Esophagus squamous epithelium (tissue), 5 donors: ENCODE results near the gene PDGFC. TPM values are rescaled to one million over a fixed set of nuclear protein-coding genes. Genes with fewer than 3 reads are reported as not detected.

Experiments used
- DNase-seq: peaks from one replicate; lab custom pipeline; 2025; lab: John Stamatoyannopoulos, UW
- H3K27ac ChIP-seq, 4 donors: fragments of 200-600 bp; sonication (generic); one replicate each; pipeline ENCODE4 v1.5.1; 2016 to 2019; ENCODE audit warnings: mild to moderate bottlenecking in 1 of 4
- H3K27me3 ChIP-seq, 4 donors: fragments of 200-600 bp; sonication (generic); 1 replicate in 3 of 4; 2 replicates in 1 of 4; pipeline versions ENCODE4 v1.5.1 to v1.6.0; 2017 to 2021; ENCODE audit warnings: antibody characterized with exemption in 1 of 4
- H3K36me3 ChIP-seq, 3 donors: fragments of 200-600 bp; sonication (generic); one replicate each; pipeline ENCODE4 v1.5.1; 2016 to 2019
- H3K4me1 ChIP-seq, 3 donors: fragments of 200-600 bp; sonication (generic); one replicate each; pipeline ENCODE4 v1.5.1; 2017 to 2019
- H3K4me3 ChIP-seq, 4 donors: fragments of 200-600 bp; sonication (generic); 1 replicate in 3 of 4; 2 replicates in 1 of 4; pipeline ENCODE4 v1.5.1; 2016 to 2019; ENCODE audit warnings: mild to moderate bottlenecking in 2 of 4, moderate library complexity in 1 of 4
- H3K9me3 ChIP-seq, 3 donors: fragments of 200-600 bp; sonication (generic); one replicate each; pipeline ENCODE4 v1.5.1; 2016 to 2019
- POLR2A ChIP-seq, 4 donors: fragments of 450-650 bp; IDR thresholded peaks; one replicate each; pipeline ENCODE4 v1.6.1; 2017; ENCODE audit warnings: antibody characterized with exemption in 4 of 4, mild to moderate bottlenecking in 4 of 4, moderate library complexity in 3 of 4
- WGBS, 2 donors: methylation state at CpG; one replicate each; pipeline ENCODE4 v1.1.5; 2018; 5-methylcytosine and 5-hydroxymethylcytosine counted together
- intact Hi-C: fragments of 100-400 bp; cut with DNase I; formaldehyde crosslinking; loops from one replicate; pipeline ENCODE4 v1.15.0; 2022
- total RNA-seq, 4 donors: library from RNA; depleted of rRNA; stranded (reverse); fragments of >200 nt; gene quantifications; one replicate each; pipeline ENCODE4 v1.1.0, GENCODE V29; 2016
- TF ChIP-seq, protein P1 (sequence below), 6 experiments: fragments of 450-650 bp in 4 of 6; fragments of 200-600 bp in 2 of 6; sonication (generic) in 2 of 6; IDR thresholded peaks; one replicate each; pipeline ENCODE4 v1.5.1; 2016 to 2019; ENCODE audit warnings: antibody characterized with exemption in 6 of 6, mild to moderate bottlenecking in 4 of 6, moderate library complexity in 4 of 6
- donor health status: DM: yes; HTN: yes; CAD: no.

The PDGFC gene, protein sequence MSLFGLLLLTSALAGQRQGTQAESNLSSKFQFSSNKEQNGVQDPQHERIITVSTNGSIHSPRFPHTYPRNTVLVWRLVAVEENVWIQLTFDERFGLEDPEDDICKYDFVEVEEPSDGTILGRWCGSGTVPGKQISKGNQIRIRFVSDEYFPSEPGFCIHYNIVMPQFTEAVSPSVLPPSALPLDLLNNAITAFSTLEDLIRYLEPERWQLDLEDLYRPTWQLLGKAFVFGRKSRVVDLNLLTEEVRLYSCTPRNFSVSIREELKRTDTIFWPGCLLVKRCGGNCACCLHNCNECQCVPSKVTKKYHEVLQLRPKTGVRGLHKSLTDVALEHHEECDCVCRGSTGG
- 10 to 100 TPM in 2 of 4 donors, 1 to 10 TPM in 2; 2.9 to 22.1 (median 7.7) TPM for total RNA-seq

DNA sequence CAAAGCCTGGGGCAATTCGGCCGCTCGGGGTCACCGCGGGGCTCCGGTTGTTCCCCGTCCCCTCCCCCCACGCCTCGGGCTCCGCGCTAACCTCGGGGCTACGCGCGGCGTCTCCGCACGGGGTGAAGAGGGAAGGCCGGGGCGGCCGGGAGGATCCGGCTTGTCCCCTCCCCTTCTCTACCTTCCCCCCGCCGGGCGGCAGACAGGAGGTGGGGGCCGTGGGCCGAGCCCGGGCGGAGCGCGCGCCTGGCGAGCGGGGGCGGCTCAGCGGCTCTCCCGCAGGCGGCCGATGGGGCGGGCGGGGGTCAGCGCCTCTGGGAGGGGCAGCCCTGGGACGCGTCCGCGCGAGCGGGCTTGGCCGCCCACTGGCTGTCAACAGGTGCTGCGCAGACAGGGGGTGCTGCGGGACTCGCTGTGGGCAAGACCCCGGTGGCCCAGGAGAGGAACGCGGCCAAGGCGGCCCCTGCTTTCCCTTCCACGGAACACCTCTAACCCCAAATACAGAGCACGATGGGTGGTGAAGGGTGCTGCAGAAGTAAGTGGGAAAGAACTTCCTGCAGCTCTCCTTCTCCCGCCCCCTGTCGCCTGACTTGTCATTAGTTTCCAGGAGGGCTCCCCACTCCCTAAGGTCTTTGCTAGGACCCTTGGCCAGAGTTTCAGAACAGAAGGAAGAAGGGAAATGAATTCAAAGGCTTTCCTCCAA, at the start of gene PDGFC:
Gene PDGFC, minus strand, starts transcription at position 124 of the 703 bp plus-strand sequence. CDS start 896 bp downstream, outside the sequence.
- TF ChIP-seq, protein P1, sequence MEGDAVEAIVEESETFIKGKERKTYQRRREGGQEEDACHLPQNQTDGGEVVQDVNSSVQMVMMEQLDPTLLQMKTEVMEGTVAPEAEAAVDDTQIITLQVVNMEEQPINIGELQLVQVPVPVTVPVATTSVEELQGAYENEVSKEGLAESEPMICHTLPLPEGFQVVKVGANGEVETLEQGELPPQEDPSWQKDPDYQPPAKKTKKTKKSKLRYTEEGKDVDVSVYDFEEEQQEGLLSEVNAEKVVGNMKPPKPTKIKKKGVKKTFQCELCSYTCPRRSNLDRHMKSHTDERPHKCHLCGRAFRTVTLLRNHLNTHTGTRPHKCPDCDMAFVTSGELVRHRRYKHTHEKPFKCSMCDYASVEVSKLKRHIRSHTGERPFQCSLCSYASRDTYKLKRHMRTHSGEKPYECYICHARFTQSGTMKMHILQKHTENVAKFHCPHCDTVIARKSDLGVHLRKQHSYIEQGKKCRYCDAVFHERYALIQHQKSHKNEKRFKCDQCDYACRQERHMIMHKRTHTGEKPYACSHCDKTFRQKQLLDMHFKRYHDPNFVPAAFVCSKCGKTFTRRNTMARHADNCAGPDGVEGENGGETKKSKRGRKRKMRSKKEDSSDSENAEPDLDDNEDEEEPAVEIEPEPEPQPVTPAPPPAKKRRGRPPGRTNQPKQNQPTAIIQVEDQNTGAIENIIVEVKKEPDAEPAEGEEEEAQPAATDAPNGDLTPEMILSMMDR (IDR thresholded peaks at IDR 0.05), result peak in 5 of 6 experiments; percentile 29 to 50 (median 33)
- peak in 2 of 4 donors; percentile 48 to 49 for TF ChIP-seq POLR2A (IDR thresholded peaks at IDR 0.05)
- WGBS, 2 donors, result 0% methylated on average over 3 of the region's 60 CpGs; no CpG with 5 or more reads in 1 of the 2 donors
- peak within 1 kb of the TSS; percentile 66 to 82 (median 72) for H3K4me3 ChIP-seq
- no peaks in the 10 kb centered on the region for H3K9me3 ChIP-seq
- H3K36me3 ChIP-seq, result no peaks in the 10 kb centered on the region
- peaks cover 6 to 39% (median 10%) of the 10 kb centered on the region in 3 donors for H3K4me1 ChIP-seq
- peaks cover 0 to 7% (median 0%) of the 10 kb centered on the region in 4 donors for H3K27me3 ChIP-seq
- no peak for DNase-seq
- intact Hi-C loops, result loop anchor here (10.0 kb wide), 2 partner anchors 73 to 487 kb away; no protein-coding TSS in a partner anchor
- H3K27ac ChIP-seq, result peak within 1 kb of the TSS; percentile 80 to 90 (median 89)

DNA sequence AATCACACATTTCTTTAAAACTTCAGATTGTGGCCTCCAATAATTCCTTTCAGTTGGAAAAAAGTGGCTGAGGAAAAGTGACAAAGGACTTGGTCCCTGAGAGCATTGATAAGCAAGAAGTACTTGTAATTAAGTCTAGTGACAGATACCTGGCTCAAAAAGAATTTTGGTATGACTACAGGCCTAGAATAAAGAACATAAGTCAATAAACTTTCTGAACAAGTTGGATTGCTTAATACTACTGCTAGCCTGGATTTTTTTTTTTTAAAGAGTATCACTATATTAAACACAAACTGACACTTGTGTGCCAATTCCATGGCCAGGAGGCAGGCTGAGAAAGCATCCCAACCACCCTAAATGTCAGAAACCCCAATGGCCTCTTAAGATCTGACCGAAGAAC, 49.3 kb upstream of the PDGFC start:
- 75 to 77% methylated on average over 1 of the region's 1 CpG for WGBS, 2 donors

DNA sequence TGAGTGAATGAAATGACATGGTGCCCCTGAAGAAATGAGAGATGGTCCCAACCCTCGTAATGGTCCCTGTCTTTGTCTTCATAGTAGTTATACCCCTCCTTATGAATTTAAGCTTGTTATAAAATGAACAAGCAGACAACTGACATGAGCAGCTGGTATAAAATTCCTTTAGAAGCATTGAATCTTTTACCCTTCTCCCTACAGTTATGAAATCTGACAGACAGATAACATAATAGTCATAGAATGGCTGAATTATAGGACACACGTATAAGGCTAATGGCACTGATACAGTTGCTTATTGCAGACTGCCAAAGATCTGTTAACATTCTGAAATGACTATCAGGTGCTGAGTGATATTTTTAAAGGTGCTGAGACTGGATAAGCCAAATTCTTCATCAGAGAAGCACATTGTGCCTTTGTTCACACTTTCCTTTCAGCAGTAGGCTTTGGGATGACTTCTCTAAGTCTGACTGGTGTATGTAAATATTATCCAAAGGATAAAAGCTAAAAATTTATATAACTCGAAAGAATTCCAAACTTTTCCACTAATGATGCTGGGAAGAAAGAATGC, 47.4 kb upstream of the PDGFC start:
- intact Hi-C loops, result no loop called here

More for the DNA sequence above, 49.3 kb upstream of the PDGFC start:
- H3K9me3 ChIP-seq, result no peaks in the 10 kb centered on the region
- DNase-seq, result no peak
- H3K4me1 ChIP-seq, result no peaks in the 10 kb centered on the region
- intact Hi-C loops, result no loop called here
- no peak overlapping the region for H3K27ac ChIP-seq
- no peaks in the 10 kb centered on the region for H3K27me3 ChIP-seq
- no peak overlapping the region for H3K4me3 ChIP-seq
- H3K36me3 ChIP-seq, result no peaks in the 10 kb centered on the region
- no peak for TF ChIP-seq POLR2A (IDR thresholded peaks at IDR 0.05)
- TF ChIP-seq, protein P1 (IDR thresholded peaks at IDR 0.05), result no peak

DNA sequence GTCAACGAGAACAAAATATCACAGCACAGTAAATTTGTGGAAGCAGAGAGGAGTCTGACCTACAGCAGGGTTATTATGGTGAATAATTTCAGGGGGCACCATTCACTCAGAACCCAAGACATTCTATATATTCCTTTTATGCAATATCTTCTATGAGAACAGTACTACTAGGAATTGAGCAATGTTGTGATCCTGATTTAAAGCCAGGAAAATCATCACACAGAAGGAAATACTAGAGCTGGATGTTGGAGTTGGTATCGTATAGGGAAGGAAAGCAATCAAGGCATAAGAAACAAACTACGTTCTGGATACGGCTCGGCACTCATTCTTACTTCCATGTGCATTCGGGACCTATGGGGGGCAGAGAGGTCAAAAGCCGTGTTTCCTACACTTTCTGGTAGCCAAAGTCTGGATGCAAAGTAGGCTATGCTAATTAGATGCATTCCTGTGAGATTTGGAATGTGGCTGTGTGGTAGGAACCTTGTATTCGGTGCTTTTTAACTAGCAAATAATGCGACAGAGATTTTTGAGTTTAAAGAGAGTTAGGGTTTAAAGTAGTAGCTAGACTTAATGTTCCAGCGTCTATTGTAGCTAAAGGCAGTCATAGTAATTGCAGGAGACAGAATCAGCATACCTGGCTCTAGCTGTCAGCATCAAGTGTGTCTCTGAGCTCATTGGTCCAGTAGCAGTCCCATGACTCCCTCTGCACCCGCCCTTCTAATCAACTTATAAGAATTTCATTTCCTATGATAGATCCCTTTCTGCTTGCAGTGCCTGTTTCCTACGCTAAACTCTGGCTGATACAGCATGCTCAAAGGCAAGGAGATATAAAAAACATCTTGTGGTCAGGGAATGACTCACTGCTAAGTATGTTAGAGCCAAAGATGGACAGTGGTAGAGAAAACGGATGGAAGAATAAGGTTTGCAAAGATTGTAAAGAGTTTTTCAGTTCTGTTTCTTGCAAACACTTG, 43.3 kb upstream of the PDGFC start:
- Histone ChIP-seq H3K9me3 (no peaks in the 10 kb centered on the region), H3K4me3 (no peak overlapping the region), H3K27ac (no peak overlapping the region), H3K36me3 (no peaks in the 10 kb centered on the region), H3K4me1 (no peaks in the 10 kb centered on the region), H3K27me3 (no peaks in the 10 kb centered on the region)
- intact Hi-C loops, result no loop called here
- no peak for TF ChIP-seq POLR2A (IDR thresholded peaks at IDR 0.05)
- TF ChIP-seq, protein P1 (IDR thresholded peaks at IDR 0.05), result no peak
- DNase-seq, result no peak
- WGBS, 2 donors, result 76 to 82% methylated on average over 13 of the region's 13 CpGs

More for the DNA sequence above, 47.4 kb upstream of the PDGFC start:
- Histone ChIP-seq H3K36me3 (no peaks in the 10 kb centered on the region), H3K4me3 (no peak overlapping the region), H3K4me1 (no peaks in the 10 kb centered on the region), H3K9me3 (no peaks in the 10 kb centered on the region), H3K27ac (no peak overlapping the region), H3K27me3 (no peaks in the 10 kb centered on the region)
- no peak for DNase-seq
- 75 to 85% methylated on average over 3 of the region's 3 CpGs for WGBS, 2 donors
- TF ChIP-seq POLR2A (IDR thresholded peaks at IDR 0.05), result no peak
- TF ChIP-seq, protein P1 (IDR thresholded peaks at IDR 0.05), result no peak
